Measurements from ENCODE around the gene ELAVL1.
A peak's percentile ranks its signal among the peaks of the same experiment; 100 is the strongest.
"Not testable (repeated sequence)": the region's sequence is repeated elsewhere in the genome, so short reads cannot be mapped to it uniquely, and the experiment has no call there.

The ELAVL1 gene

GRCh38 chr19:8034178-8034525 lies 28.7 kb upstream of the ELAVL1 start:
- Mint-ChIP-seq H3K4me3 (no peak overlapping the region), H3K9me3 (no peaks in the 10 kb centered on the region), H3K36me3 (ENCODE audit: insufficient read depth) (no peaks in the 10 kb centered on the region), H3K27me3 (peaks cover 19% of the 10 kb centered on the region), H3K4me1 (no peaks in the 10 kb centered on the region), H3K27ac (ENCODE audit: low read depth) (no peak overlapping the region)
- DNase-seq (ENCODE audit: low spot score in 2 of 2), result no peak
- no peak for ATAC-seq (replicated peaks; ENCODE audit: extremely low read depth, poor library complexity, severe bottlenecking)

GRCh38 chr19:8033287-8034177 lies 28.1 kb upstream of the ELAVL1 start:
- not testable (repeated sequence) for H3K9me3 Mint-ChIP-seq; H3K4me1 Mint-ChIP-seq; DNase-seq (ENCODE audit: low spot score in 2 of 2); H3K36me3 Mint-ChIP-seq (ENCODE audit: insufficient read depth); H3K4me3 Mint-ChIP-seq; ATAC-seq (replicated peaks; ENCODE audit: extremely low read depth, poor library complexity, severe bottlenecking); H3K27ac Mint-ChIP-seq (ENCODE audit: low read depth)
- H3K27me3 Mint-ChIP-seq, result peaks cover 19% of the 10 kb centered on the region

GRCh38 chr19:8030960-8031359 lies 25.5 kb upstream of the ELAVL1 start:
- Mint-ChIP-seq H3K9me3 (no peaks in the 10 kb centered on the region), H3K27ac (ENCODE audit: low read depth) (no peak overlapping the region), H3K36me3 (ENCODE audit: insufficient read depth) (peaks cover 1% of the 10 kb centered on the region), H3K4me3 (no peak overlapping the region), H3K4me1 (no peaks in the 10 kb centered on the region), H3K27me3 (peaks cover 2% of the 10 kb centered on the region)
- DNase-seq (ENCODE audit: low spot score in 2 of 2), result no peak
- ATAC-seq (replicated peaks; ENCODE audit: extremely low read depth, poor library complexity, severe bottlenecking), result no peak

- no peak overlapping the region for H3K4me3 Mint-ChIP-seq
- no peak for DNase-seq (ENCODE audit: low spot score in 2 of 2)
- no peak for ATAC-seq (replicated peaks; ENCODE audit: extremely low read depth, poor library complexity, severe bottlenecking)
These were observed 23.6 kb upstream of the ELAVL1 start for GRCh38 chr19:8028951-8029491.

GRCh38 chr19:8025316-8025715 lies 19.9 kb upstream of the ELAVL1 start:
- Mint-ChIP-seq H3K36me3 (ENCODE audit: insufficient read depth) (peaks cover 1% of the 10 kb centered on the region), H3K4me3 (no peak overlapping the region), H3K27ac (ENCODE audit: low read depth) (peak overlapping the region; percentile 22), H3K4me1 (no peaks in the 10 kb centered on the region), H3K27me3 (no peaks in the 10 kb centered on the region), H3K9me3 (no peaks in the 10 kb centered on the region)
- ATAC-seq (replicated peaks; ENCODE audit: extremely low read depth, poor library complexity, severe bottlenecking) (no peak), DNase-seq (ENCODE audit: low spot score in 2 of 2) (no peak)

More at GRCh38 chr19:8028951-8029491, 23.6 kb upstream of the ELAVL1 start:
- H3K36me3 Mint-ChIP-seq (ENCODE audit: insufficient read depth), result peaks cover 1% of the 10 kb centered on the region
- H3K9me3 Mint-ChIP-seq, result no peaks in the 10 kb centered on the region
- no peaks in the 10 kb centered on the region for H3K27me3 Mint-ChIP-seq
- no peaks in the 10 kb centered on the region for H3K4me1 Mint-ChIP-seq
- no peak overlapping the region for H3K27ac Mint-ChIP-seq (ENCODE audit: low read depth)

- not testable (repeated sequence) for H3K36me3 Mint-ChIP-seq (ENCODE audit: insufficient read depth); H3K27me3 Mint-ChIP-seq; H3K4me1 Mint-ChIP-seq; H3K4me3 Mint-ChIP-seq; H3K27ac Mint-ChIP-seq (ENCODE audit: low read depth); ATAC-seq (replicated peaks; ENCODE audit: extremely low read depth, poor library complexity, severe bottlenecking); H3K9me3 Mint-ChIP-seq; DNase-seq (ENCODE audit: low spot score in 2 of 2)
These were observed 18.8 kb upstream of the ELAVL1 start for GRCh38 chr19:8024256-8024655.

- no peaks in the 10 kb centered on the region for H3K4me1 Mint-ChIP-seq
- no peak for ATAC-seq (replicated peaks; ENCODE audit: extremely low read depth, poor library complexity, severe bottlenecking)
- H3K9me3 Mint-ChIP-seq, result no peaks in the 10 kb centered on the region
These were observed 17.9 kb upstream of the ELAVL1 start for GRCh38 chr19:8023371-8023770.

GRCh38 chr19:8022275-8022674 lies 16.8 kb upstream of the ELAVL1 start:
- DNase-seq (ENCODE audit: low spot score in 2 of 2) (no peak), ATAC-seq (replicated peaks; ENCODE audit: extremely low read depth, poor library complexity, severe bottlenecking) (no peak)
- peaks cover 1% of the 10 kb centered on the region for H3K36me3 Mint-ChIP-seq (ENCODE audit: insufficient read depth)
- H3K4me1 Mint-ChIP-seq, result peaks cover 8% of the 10 kb centered on the region
- no peak overlapping the region for H3K27ac Mint-ChIP-seq (ENCODE audit: low read depth)
- no peaks in the 10 kb centered on the region for H3K9me3 Mint-ChIP-seq
- no peak overlapping the region for H3K4me3 Mint-ChIP-seq
- no peaks in the 10 kb centered on the region for H3K27me3 Mint-ChIP-seq

More at GRCh38 chr19:8023371-8023770, 17.9 kb upstream of the ELAVL1 start:
- H3K36me3 Mint-ChIP-seq (ENCODE audit: insufficient read depth), result peaks cover 1% of the 10 kb centered on the region
- no peaks in the 10 kb centered on the region for H3K27me3 Mint-ChIP-seq
- no peak for DNase-seq (ENCODE audit: low spot score in 2 of 2)
- no peak overlapping the region for H3K27ac Mint-ChIP-seq (ENCODE audit: low read depth)
- H3K4me3 Mint-ChIP-seq, result no peak overlapping the region

GRCh38 chr19:8021374-8021773 lies 15.9 kb upstream of the ELAVL1 start:
- Mint-ChIP-seq H3K9me3 (no peaks in the 10 kb centered on the region), H3K27ac (ENCODE audit: low read depth) (no peak overlapping the region), H3K27me3 (no peaks in the 10 kb centered on the region), H3K4me1 (peaks cover 9% of the 10 kb centered on the region), H3K36me3 (ENCODE audit: insufficient read depth) (peaks cover 1% of the 10 kb centered on the region), H3K4me3 (no peak overlapping the region)
- ATAC-seq (replicated peaks; ENCODE audit: extremely low read depth, poor library complexity, severe bottlenecking), result no peak
- no peak for DNase-seq (ENCODE audit: low spot score in 2 of 2)

GRCh38 chr19:8020681-8021080 lies 15.2 kb upstream of the ELAVL1 start:
- Mint-ChIP-seq H3K4me1 (peaks cover 9% of the 10 kb centered on the region), H3K4me3 (no peak overlapping the region), H3K9me3 (no peaks in the 10 kb centered on the region), H3K27ac (ENCODE audit: low read depth) (no peak overlapping the region), H3K27me3 (no peaks in the 10 kb centered on the region), H3K36me3 (ENCODE audit: insufficient read depth) (no peaks in the 10 kb centered on the region)
- ATAC-seq (replicated peaks; ENCODE audit: extremely low read depth, poor library complexity, severe bottlenecking), result no peak
- DNase-seq (ENCODE audit: low spot score in 2 of 2), result no peak

- no peaks in the 10 kb centered on the region for H3K27me3 Mint-ChIP-seq
- H3K9me3 Mint-ChIP-seq, result no peaks in the 10 kb centered on the region
- H3K27ac Mint-ChIP-seq (ENCODE audit: low read depth), result no peak overlapping the region
- no peak overlapping the region for H3K4me3 Mint-ChIP-seq
- peaks cover 9% of the 10 kb centered on the region for H3K4me1 Mint-ChIP-seq
- no peaks in the 10 kb centered on the region for H3K36me3 Mint-ChIP-seq (ENCODE audit: insufficient read depth)
- DNase-seq (ENCODE audit: low spot score in 2 of 2) (peak in 1 of 2 donors; percentile 17), ATAC-seq (replicated peaks; ENCODE audit: extremely low read depth, poor library complexity, severe bottlenecking) (peak; percentile 46)
These were observed 12.4 kb upstream of the ELAVL1 start for GRCh38 chr19:8017808-8018207.

GRCh38 chr19:8004723-8005513 lies 523 bp downstream of the ELAVL1 start:
- Mint-ChIP-seq H3K4me3 (peak overlapping the region; percentile 79), H3K4me1 (peaks cover 45% of the 10 kb centered on the region), H3K36me3 (ENCODE audit: insufficient read depth) (peaks cover 10% of the 10 kb centered on the region), H3K27ac (ENCODE audit: low read depth) (peak overlapping the region; percentile 60), H3K27me3 (no peaks in the 10 kb centered on the region), H3K9me3 (no peaks in the 10 kb centered on the region)
- ATAC-seq (replicated peaks; ENCODE audit: extremely low read depth, poor library complexity, severe bottlenecking) (peak; percentile 33), DNase-seq (ENCODE audit: low spot score in 2 of 2) (no peak)
